NB4 (cell line): ENCODE measurements around the gene MYLK.
"Not testable (repeated sequence)": the region's sequence is repeated elsewhere in the genome, so short reads cannot be mapped to it uniquely, and the experiment has no call there.

Experiments
- DNase-seq: peaks from one replicate; pipeline ENCODE4 v3.0.0; 2010; ENCODE audit warnings: low read depth
- H3K4me3 ChIP-seq: one replicate; pipeline ENCODE4 v1.5.1; 2011; ENCODE audit warnings: mild to moderate bottlenecking, low read depth, low read length, moderate library complexity
- MYC ChIP-seq: IDR thresholded peaks from 2 replicates; pipeline ENCODE4 v1.6.1; 2011; ENCODE audit warnings: low read depth, low read length
- POLR2A ChIP-seq: IDR thresholded peaks from 2 replicates; pipeline ENCODE4 v1.6.1; 2011; ENCODE audit warnings: mild to moderate bottlenecking; ENCODE audit not compliant: insufficient read length; ENCODE audit errors: extremely low read depth
- TF ChIP-seq, protein P1 (sequence below): IDR thresholded peaks from one replicate; pipeline ENCODE4 v1.5.1; 2012; ENCODE audit warnings: low read depth, low read length
- TF ChIP-seq, protein P2 (sequence below): IDR thresholded peaks from 2 replicates; pipeline ENCODE4 v1.6.1; 2011; ENCODE audit warnings: low read depth, low read length

Gene MYLK

DNA sequence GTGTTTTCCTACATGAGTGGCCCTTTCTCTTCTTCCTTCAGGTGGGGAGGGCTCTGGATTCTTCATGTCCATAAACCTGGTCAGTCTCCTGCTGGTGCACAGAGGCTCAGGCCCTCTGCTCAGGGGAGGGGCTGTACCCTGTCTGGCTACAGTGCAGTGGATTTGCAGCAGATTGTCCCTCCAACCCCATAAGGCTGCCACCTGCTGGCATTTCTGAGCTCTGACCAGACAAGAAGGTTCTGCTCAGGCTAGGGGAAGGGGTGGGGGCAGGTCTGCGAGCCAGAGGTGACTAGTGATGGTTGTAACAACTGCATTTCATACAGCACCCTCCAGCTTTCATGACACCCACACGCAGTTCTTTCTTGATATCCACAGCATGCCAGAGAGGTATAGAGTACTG lies 182.1 kb downstream of the MYLK start:
- TF ChIP-seq, protein P1, sequence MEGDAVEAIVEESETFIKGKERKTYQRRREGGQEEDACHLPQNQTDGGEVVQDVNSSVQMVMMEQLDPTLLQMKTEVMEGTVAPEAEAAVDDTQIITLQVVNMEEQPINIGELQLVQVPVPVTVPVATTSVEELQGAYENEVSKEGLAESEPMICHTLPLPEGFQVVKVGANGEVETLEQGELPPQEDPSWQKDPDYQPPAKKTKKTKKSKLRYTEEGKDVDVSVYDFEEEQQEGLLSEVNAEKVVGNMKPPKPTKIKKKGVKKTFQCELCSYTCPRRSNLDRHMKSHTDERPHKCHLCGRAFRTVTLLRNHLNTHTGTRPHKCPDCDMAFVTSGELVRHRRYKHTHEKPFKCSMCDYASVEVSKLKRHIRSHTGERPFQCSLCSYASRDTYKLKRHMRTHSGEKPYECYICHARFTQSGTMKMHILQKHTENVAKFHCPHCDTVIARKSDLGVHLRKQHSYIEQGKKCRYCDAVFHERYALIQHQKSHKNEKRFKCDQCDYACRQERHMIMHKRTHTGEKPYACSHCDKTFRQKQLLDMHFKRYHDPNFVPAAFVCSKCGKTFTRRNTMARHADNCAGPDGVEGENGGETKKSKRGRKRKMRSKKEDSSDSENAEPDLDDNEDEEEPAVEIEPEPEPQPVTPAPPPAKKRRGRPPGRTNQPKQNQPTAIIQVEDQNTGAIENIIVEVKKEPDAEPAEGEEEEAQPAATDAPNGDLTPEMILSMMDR: peak; percentile 48
- peak; percentile 61 for DNase-seq
- H3K4me3 ChIP-seq: not testable (repeated sequence)

DNA sequence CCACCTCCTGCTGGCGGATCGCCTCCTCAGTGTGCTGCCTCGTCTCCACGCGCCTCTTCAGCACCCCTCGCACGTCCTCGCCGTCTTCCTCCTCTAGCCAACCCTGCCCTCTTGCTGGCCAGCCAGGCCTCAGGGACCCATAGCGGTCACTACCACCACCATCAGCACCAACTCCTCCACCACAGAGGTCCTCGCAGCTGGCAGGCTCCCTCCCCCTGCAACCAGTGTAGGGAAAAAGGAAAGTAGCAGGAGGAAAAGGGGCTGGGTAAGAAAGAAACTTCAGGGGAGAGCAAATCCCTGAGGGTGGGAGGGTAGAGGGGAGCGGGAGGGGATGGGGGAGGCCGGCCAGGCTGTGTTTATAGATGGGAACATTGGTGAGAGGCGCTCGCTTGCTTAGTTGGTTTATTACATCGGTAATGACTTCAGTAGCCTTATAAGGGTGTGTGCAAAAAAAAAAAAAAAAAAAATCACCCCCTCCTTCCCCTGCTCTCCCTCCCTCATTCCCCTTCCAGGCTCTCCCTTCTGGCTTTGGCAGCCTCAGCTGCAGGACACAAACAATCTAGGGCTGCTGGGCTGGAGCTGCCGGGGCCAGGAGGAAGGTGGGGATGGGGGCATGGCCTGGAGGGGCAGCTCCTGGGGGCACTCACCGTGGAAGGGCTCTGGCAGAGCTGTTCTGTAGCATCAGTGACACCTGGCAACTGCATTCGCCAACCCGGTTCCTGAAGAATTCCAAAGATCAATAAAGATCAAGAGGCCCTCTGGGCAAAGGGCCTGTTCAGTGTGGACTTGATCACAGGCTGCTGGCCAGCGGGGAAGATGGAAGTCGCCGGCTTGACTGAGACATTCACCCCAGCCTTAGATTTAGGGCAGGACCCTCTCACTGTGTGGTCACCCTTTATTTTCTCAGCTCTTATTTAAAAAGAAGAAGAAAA lies 183.1 kb downstream of the MYLK start:
- no peak overlapping the region for H3K4me3 ChIP-seq
- no peak for DNase-seq
- no peak for TF ChIP-seq POLR2A
- TF ChIP-seq, protein P1: no peak
- TF ChIP-seq MYC: no peak
- TF ChIP-seq, protein P2, sequence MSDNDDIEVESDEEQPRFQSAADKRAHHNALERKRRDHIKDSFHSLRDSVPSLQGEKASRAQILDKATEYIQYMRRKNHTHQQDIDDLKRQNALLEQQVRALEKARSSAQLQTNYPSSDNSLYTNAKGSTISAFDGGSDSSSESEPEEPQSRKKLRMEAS: no peak

DNA sequence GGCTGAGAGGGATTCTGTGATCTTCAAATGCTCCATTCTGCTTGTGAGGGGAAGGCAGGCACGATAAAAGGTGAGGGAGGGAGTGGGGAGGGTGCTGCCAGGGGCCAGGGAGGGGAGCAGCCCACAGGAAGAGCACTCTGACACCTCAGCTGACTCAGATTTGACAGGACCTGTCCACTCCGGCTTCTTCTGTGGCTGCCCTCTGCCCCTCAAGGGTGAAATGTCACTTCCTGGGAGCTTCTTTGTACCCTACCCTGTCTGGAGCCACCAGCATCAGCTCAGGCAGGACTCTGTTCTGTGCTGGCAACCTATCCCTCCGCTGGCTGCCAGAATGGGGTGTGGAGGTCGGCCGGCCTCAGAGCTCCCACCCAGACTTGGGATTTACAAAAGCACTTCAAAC lies 185.3 kb downstream of the MYLK start:
- TF ChIP-seq, protein P1: no peak
- no peak for TF ChIP-seq MYC
- no peak for TF ChIP-seq POLR2A
- TF ChIP-seq, protein P2: no peak
- no peak for DNase-seq

DNA sequence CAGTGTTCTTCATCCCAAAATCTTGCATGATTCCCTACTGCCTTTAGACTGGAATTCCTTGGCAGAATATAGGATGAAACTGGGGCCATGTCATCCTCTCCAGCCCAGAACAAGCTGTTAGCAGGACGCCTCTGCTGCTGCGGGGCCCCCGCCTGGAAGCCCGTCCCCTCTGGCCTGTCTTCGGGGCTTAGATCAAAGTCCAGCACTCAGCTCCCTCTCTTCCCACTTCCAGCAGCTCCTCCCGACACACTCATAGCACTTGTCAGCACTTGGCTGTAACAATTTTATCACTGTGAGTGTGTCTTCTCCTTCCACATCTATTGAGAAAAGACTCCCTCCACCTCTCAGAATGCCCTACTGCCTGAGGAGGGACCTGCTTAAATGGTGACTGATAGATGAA lies 187.3 kb downstream of the MYLK start:
- no peak for DNase-seq
- TF ChIP-seq, protein P2: no peak
- TF ChIP-seq POLR2A: no peak
- H3K4me3 ChIP-seq: no peak overlapping the region

More for the DNA sequence above, 185.3 kb downstream of the MYLK start:
- H3K4me3 ChIP-seq: no peak overlapping the region

DNA sequence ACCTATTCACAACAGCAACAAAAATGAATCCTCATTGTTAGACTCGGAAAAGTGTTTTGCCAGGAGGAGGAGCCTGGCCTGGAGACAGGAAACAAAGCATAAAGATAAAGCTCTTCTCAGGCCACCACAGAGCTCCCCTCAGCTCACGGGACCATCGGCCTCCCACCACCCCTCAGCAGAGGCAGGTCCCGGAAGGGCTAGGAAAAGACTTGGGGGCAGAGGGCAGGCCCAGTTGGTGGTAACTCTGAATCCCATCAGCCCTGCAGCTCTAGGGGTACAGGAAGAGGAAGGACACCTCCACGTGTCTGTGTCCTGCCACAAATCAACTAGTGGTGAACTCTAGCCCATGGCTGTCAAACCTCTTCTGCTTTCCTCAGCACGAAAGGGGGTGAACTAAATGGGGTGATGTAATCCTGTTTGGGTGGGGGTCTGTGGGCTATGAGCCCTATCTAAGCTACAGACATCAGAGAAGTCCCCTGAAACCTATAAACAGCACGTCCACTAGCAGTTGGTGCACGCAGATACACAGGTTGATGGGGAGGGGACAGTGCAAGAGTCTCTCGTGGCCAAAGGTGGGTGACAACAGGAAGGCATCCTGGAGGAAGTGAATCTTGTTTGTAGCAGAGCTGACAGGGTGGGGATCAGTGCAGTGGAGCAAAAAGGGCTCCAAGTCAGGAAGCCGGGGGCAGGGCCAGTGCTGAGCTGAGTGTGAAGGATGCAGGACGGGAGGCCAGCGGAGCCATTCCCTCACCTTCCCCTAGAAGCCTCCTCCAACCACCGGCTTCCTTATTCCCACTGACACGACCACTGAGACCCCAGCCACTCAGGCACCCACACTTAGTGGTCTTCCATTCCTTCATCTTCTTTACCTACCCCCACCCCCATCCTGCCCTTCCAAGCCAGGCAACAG lies 188.1 kb downstream of the MYLK start:
- TF ChIP-seq, protein P2: no peak
- TF ChIP-seq POLR2A (no peak), MYC (no peak)
- TF ChIP-seq, protein P1: no peak
- no peak overlapping the region for H3K4me3 ChIP-seq
- peak; percentile 15 for DNase-seq

DNA sequence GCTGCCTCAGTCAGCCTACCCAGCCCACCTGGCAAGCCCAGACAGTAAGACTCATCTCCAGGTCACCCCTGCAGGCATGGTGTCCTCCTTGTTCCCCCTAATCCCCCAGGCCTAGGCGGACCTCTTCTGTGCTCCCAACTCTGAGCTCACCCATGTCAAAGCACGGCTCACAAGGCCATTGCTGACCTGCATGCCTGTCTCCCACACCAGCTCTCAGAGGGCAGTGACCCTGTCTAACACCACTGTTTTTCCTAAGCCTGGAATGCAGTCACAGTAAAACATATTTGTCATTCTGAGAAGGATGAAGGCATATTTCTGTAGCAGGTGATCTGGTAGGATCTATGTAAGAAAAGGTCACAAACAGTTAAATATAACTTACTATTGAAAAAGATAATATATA lies 189.0 kb downstream of the MYLK start:
- no peak overlapping the region for H3K4me3 ChIP-seq
- DNase-seq: no peak
- TF ChIP-seq POLR2A (no peak), MYC (no peak)
- TF ChIP-seq, protein P1: no peak
- TF ChIP-seq, protein P2: no peak
